ENCODE data around the gene HEMK1. TPM values are rescaled to one million over a fixed set of nuclear protein-coding genes. Genes with fewer than 3 reads are reported as not detected.

HEMK1 gene
- total and polyA plus RNA-seq, 2 of the 4 experiments (the other 2 are of a cell fraction), result 17.2 to 20.8 TPM

DNA sequence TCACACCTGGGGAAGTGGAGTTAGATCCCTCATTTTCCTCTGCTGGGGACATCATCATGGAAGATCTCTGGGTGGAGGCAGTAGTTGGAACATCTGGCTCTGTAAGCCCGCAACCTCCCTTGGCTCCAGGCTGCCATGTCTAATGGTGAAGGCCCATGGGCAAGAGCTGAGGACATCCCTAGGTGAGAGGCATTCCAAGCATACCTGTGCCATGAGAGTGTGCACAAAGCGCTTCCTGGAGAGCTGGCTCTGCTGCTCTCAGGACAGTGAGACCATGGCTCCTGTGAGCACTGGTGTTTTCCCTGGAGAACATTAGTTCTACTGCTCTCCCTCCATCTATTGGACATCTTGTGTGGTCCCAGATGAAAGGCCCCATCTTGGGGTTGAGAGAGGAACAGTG lies 55.3 kb downstream of the HEMK1 start:
- in situ Hi-C loops (cut with MboI; ENCODE audit: low sequenced_read_pairs), result loop anchor here (25.0 kb wide), 1 partner anchor 1063 kb away; no protein-coding TSS in a partner anchor
- Histone ChIP-seq H3K4ac (ENCODE audit: low read depth, low read length) (no peak overlapping the region), H2AK9ac (replicated peaks; ENCODE audit: low read depth, low read length, poor library complexity) (peak overlapping the region; percentile 23), H2AFZ (replicated peaks; ENCODE audit: low read length, poor library complexity) (no peak overlapping the region), H3K4me1 (ENCODE audit: control insufficient read depth, insufficient read depth, low read length) (peaks cover 6% of the 10 kb centered on the region), H3K27ac (ENCODE audit: insufficient read depth, low read length) (no peak overlapping the region), H3K79me1 (ENCODE audit: low read depth in 1 of 2, low read length in 2 of 2) (peaks cover 0 to 14% of the 10 kb centered on the region in 2 experiments; a peak in 2 of 4 replicates), H3K27me3 (ENCODE audit: control insufficient read depth, insufficient read depth, low read length) (no peaks in the 10 kb centered on the region), H4K8ac (ENCODE audit: low read depth in 2 of 2, low read length in 2 of 2) (no peak overlapping the region), H3K18ac (ENCODE audit: low read depth, low read length) (no peak overlapping the region), H2BK20ac (ENCODE audit: low read depth, low read length) (no peak overlapping the region), H3K9ac (ENCODE audit: low read depth, low read length) (no peak overlapping the region), H2AK5ac (ENCODE audit: low read depth, low read length) (no peak overlapping the region), H3K36me3 (ENCODE audit: control insufficient read depth, insufficient read depth, low read length) (no peaks in the 10 kb centered on the region), H3K56ac (ENCODE audit: extremely low read depth, insufficient read depth, low read length) (no peak overlapping the region), H2BK120ac (ENCODE audit: low read depth, low read length) (no peak overlapping the region), H4K91ac (ENCODE audit: insufficient read depth, low read depth, low read length) (no peak overlapping the region), H3K23ac (ENCODE audit: low read depth, low read length) (no peak overlapping the region), H2BK15ac (ENCODE audit: low read depth, low read length) (no peak overlapping the region), H4K20me1 (ENCODE audit: insufficient read depth, low read length) (peaks cover 6% of the 10 kb centered on the region), H2BK5ac (ENCODE audit: low read depth, low read length, poor library complexity, severe bottlenecking) (no peak overlapping the region), H4K5ac (ENCODE audit: low read depth, low read length) (no peak overlapping the region), H3K4me3 (ENCODE audit: insufficient read depth, low read depth, low read length) (no peak overlapping the region), H3K4me2 (ENCODE audit: low read depth, low read length) (no peak overlapping the region), H3K14ac (replicated peaks; ENCODE audit: low read depth, low read length) (no peak overlapping the region), H3K9me3 (ENCODE audit: control insufficient read depth, insufficient read depth, low read length) (no peaks in the 10 kb centered on the region), H3K9me1 (ENCODE audit: insufficient read depth, low read length) (peaks cover 23% of the 10 kb centered on the region)
- no TSS peak for BruUV-seq (replicated peaks)
- ChIA-PET POLR2A (ENCODE audit: unreplicated experiment) (no interaction called here), CTCF (no interaction called here)
- DNase-seq, result no peak
- no peak for TF ChIP-seq RFX5 (IDR thresholded peaks at IDR 0.05; ENCODE audit: low read depth, low read length)
- no peak for TF ChIP-seq BHLHE40 (IDR thresholded peaks at IDR 0.05; ENCODE audit: low read depth, low read length)
- TF ChIP-seq NFE2L2 (IDR thresholded peaks at IDR 0.05; ENCODE audit: low read depth, low read length), result no peak
- TF ChIP-seq, protein P1, sequence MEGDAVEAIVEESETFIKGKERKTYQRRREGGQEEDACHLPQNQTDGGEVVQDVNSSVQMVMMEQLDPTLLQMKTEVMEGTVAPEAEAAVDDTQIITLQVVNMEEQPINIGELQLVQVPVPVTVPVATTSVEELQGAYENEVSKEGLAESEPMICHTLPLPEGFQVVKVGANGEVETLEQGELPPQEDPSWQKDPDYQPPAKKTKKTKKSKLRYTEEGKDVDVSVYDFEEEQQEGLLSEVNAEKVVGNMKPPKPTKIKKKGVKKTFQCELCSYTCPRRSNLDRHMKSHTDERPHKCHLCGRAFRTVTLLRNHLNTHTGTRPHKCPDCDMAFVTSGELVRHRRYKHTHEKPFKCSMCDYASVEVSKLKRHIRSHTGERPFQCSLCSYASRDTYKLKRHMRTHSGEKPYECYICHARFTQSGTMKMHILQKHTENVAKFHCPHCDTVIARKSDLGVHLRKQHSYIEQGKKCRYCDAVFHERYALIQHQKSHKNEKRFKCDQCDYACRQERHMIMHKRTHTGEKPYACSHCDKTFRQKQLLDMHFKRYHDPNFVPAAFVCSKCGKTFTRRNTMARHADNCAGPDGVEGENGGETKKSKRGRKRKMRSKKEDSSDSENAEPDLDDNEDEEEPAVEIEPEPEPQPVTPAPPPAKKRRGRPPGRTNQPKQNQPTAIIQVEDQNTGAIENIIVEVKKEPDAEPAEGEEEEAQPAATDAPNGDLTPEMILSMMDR (conservative IDR thresholded peaks at IDR 0.05; ENCODE audit: low read depth, low read length), result no peak
- TF ChIP-seq SMC3 (IDR thresholded peaks at IDR 0.05; ENCODE audit: low read depth, low read length), result no peak
- TF ChIP-seq MXI1 (IDR thresholded peaks at IDR 0.05; ENCODE audit: borderline replicate concordance, low read depth, low read length), result no peak
- TF ChIP-seq, protein P2, sequence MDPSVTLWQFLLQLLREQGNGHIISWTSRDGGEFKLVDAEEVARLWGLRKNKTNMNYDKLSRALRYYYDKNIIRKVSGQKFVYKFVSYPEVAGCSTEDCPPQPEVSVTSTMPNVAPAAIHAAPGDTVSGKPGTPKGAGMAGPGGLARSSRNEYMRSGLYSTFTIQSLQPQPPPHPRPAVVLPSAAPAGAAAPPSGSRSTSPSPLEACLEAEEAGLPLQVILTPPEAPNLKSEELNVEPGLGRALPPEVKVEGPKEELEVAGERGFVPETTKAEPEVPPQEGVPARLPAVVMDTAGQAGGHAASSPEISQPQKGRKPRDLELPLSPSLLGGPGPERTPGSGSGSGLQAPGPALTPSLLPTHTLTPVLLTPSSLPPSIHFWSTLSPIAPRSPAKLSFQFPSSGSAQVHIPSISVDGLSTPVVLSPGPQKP (IDR thresholded peaks at IDR 0.05; ENCODE audit: borderline replicate concordance, low read depth, low read length), result no peak
- TF ChIP-seq CEBPB (IDR thresholded peaks at IDR 0.05; ENCODE audit: low read depth, low read length), result no peak
- no peak for TF ChIP-seq RAD21 (IDR thresholded peaks at IDR 0.05; ENCODE audit: low read length)
- no peak for TF ChIP-seq POLR2A (IDR thresholded peaks at IDR 0.05; ENCODE audit: low read depth, low read length)
- TF ChIP-seq MAFK (IDR thresholded peaks at IDR 0.05; ENCODE audit: low read depth, low read length), result no peak
- TF ChIP-seq FOS (IDR thresholded peaks at IDR 0.05; ENCODE audit: low read depth, low read length), result no peak
- no peak for TF ChIP-seq CHD1 (IDR thresholded peaks at IDR 0.05; ENCODE audit: low read depth, low read length)
- 100% methylated on average over 2 of the region's 2 CpGs; no CpG with 5 or more reads in 1 of the 2 experiments for WGBS, 2 experiments (ENCODE audit: extremely low coverage in 2 of 2, insufficient read length in 1 of 2)
- intact Hi-C loops (cut with micrococcal nuclease), result no loop called here
- dilution Hi-C loops (cut with HindIII; ENCODE audit: low sequenced_read_pairs, unreplicated experiment), result no loop called here
- ATAC-seq (ENCODE audit: low read depth), result no peak
